Measurements from ENCODE around the gene TSPEAR. TPM values are rescaled to one million over a fixed set of nuclear protein-coding genes. Genes with fewer than 3 reads are reported as not detected.
"Not testable (repeated sequence)": the region's sequence is repeated elsewhere in the genome, so short reads cannot be mapped to it uniquely, and the experiment has no call there.

TSPEAR gene
- total RNA-seq, 1 donor from 2014 or later: not detected

- H3K36me3 Mint-ChIP-seq (ENCODE audit: insufficient read depth): peaks cover 1% of the 10 kb centered on the region
- no peak within 1 kb of the TSS for H3K4me3 Mint-ChIP-seq (ENCODE audit: low read depth)
- H3K27ac Mint-ChIP-seq: no peak within 1 kb of the TSS
- H3K9me3 Mint-ChIP-seq (ENCODE audit: low read depth): peaks cover 21% of the 10 kb centered on the region
- H3K27me3 Mint-ChIP-seq: peaks cover 11% of the 10 kb centered on the region
- H3K4me1 Mint-ChIP-seq (ENCODE audit: low read depth): no peaks in the 10 kb centered on the region
- no peak for DNase-seq (ENCODE audit: low spot score, unreplicated experiment)
- TF ChIP-seq, protein P1, sequence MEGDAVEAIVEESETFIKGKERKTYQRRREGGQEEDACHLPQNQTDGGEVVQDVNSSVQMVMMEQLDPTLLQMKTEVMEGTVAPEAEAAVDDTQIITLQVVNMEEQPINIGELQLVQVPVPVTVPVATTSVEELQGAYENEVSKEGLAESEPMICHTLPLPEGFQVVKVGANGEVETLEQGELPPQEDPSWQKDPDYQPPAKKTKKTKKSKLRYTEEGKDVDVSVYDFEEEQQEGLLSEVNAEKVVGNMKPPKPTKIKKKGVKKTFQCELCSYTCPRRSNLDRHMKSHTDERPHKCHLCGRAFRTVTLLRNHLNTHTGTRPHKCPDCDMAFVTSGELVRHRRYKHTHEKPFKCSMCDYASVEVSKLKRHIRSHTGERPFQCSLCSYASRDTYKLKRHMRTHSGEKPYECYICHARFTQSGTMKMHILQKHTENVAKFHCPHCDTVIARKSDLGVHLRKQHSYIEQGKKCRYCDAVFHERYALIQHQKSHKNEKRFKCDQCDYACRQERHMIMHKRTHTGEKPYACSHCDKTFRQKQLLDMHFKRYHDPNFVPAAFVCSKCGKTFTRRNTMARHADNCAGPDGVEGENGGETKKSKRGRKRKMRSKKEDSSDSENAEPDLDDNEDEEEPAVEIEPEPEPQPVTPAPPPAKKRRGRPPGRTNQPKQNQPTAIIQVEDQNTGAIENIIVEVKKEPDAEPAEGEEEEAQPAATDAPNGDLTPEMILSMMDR (IDR thresholded peaks at IDR 0.05; ENCODE audit: unreplicated experiment): no peak
Observed at GRCh38 chr21:44612029-44612486, 99.3 kb downstream of the TSPEAR start, which contains the start of gene KRTAP10-8. Gene KRTAP10-8, plus strand, starts transcription at chr21:44612079. Its CDS starts 22 bp downstream, at chr21:44612101.

DNA sequence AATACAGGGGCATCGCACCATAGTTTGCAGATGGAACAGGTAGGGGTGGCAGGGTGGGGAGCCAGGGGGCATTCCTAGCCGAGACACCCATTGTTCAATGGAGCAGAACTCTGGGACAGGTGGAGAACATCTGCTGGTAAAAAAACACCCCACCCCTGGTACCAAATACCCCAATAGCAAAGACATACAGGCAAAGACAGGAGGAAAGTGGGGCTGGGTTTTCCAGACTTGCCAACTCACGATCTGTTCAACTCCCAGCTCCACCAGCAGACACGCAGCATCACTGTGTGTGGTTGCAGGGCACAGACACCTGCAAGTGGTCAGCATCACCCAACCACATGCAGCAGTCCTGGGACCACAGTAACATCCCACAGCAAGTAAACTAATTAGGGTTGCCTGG lies 99.8 kb downstream of the TSPEAR start:
- Mint-ChIP-seq H3K27ac (no peak overlapping the region), H3K4me1 (ENCODE audit: low read depth) (no peaks in the 10 kb centered on the region), H3K36me3 (ENCODE audit: insufficient read depth) (peaks cover 1% of the 10 kb centered on the region), H3K27me3 (peaks cover 11% of the 10 kb centered on the region), H3K4me3 (ENCODE audit: low read depth) (no peak overlapping the region), H3K9me3 (ENCODE audit: low read depth) (peaks cover 21% of the 10 kb centered on the region)
- TF ChIP-seq, protein P1 (IDR thresholded peaks at IDR 0.05; ENCODE audit: unreplicated experiment): no peak
- DNase-seq (ENCODE audit: low spot score, unreplicated experiment): no peak

DNA sequence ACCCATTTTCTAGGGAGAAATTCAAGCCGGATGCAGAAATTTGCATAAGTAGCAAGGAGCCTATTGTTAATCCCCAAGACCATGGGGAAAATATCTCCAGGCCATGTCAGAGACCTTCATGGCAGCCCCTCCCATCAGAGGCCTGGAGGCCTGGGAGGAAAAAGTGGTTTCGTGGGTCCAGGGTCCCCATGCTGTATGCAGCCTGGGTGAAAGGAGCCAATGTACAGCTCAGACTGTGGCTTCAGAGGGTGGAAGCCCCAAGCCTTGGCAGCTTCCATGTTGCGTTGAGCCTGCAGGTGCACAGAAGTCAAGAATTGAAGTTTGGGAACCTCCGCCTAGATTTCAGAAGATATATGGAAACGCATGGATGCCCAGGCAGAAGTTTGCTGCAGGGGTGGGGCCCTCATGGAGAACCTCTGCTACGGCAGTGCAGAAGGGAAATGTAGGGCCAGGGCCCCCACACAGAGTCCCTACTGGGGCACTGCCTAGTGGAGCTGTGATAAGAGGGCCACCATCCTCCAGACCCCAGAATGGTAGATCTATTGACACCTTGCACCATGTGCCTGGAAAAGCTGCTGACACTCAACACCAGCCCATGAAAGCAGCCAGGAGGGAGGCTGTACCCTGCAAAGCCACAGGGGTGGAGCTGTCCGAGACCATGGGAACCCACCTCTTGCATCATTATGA lies 101.1 kb downstream of the TSPEAR start:
- Mint-ChIP-seq H3K9me3 (ENCODE audit: low read depth) (peaks cover 21% of the 10 kb centered on the region), H3K27me3 (peaks cover 15% of the 10 kb centered on the region)
- not testable (repeated sequence) for H3K36me3 Mint-ChIP-seq (ENCODE audit: insufficient read depth); H3K27ac Mint-ChIP-seq; H3K4me3 Mint-ChIP-seq (ENCODE audit: low read depth); H3K4me1 Mint-ChIP-seq (ENCODE audit: low read depth); DNase-seq (ENCODE audit: low spot score, unreplicated experiment)

GRCh38 chr21:44609193-44609592 lies 102.2 kb downstream of the TSPEAR start:
- Mint-ChIP-seq H3K4me1 (ENCODE audit: low read depth) (no peaks in the 10 kb centered on the region), H3K9me3 (ENCODE audit: low read depth) (peaks cover 27% of the 10 kb centered on the region), H3K36me3 (ENCODE audit: insufficient read depth) (peaks cover 1% of the 10 kb centered on the region), H3K27ac (no peak overlapping the region), H3K4me3 (ENCODE audit: low read depth) (no peak overlapping the region), H3K27me3 (peaks cover 11% of the 10 kb centered on the region)
- DNase-seq (ENCODE audit: low spot score, unreplicated experiment): no peak
- TF ChIP-seq, protein P1 (IDR thresholded peaks at IDR 0.05; ENCODE audit: unreplicated experiment): no peak

DNA sequence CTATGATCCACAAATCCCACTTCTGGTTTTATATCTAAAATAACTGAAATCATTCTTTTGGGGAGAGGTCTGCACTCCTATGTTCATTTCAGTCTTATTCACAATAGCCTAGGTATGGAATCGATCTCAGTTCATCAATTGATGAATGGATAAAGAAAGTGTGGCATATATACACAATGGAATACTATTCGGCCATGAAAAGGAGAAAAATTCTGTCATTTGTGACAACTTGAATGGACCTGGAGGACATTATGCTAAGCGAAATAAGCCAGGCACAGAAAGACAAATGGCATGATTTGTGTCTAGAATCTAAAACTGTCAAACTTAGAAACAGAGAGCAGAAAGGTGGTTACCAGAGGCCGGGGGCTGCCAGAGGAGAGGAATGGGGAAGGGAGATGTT lies 104.9 kb downstream of the TSPEAR start:
- Mint-ChIP-seq H3K4me1 (ENCODE audit: low read depth) (no peaks in the 10 kb centered on the region), H3K9me3 (ENCODE audit: low read depth) (peaks cover 29% of the 10 kb centered on the region), H3K36me3 (ENCODE audit: insufficient read depth) (no peaks in the 10 kb centered on the region), H3K4me3 (ENCODE audit: low read depth) (no peak overlapping the region), H3K27me3 (peaks cover 10% of the 10 kb centered on the region), H3K27ac (no peak overlapping the region)
- TF ChIP-seq, protein P1 (IDR thresholded peaks at IDR 0.05; ENCODE audit: unreplicated experiment): no peak
- DNase-seq (ENCODE audit: low spot score, unreplicated experiment): no peak

- H3K27ac Mint-ChIP-seq: no peak overlapping the region
Observed at GRCh38 chr21:44603911-44604310, 107.5 kb downstream of the TSPEAR start.

More at GRCh38 chr21:44603911-44604310, 107.5 kb downstream of the TSPEAR start:
- DNase-seq (ENCODE audit: low spot score, unreplicated experiment): no peak
- no peaks in the 10 kb centered on the region for H3K36me3 Mint-ChIP-seq (ENCODE audit: insufficient read depth)
- H3K9me3 Mint-ChIP-seq (ENCODE audit: low read depth): peaks cover 11% of the 10 kb centered on the region
- H3K27me3 Mint-ChIP-seq: peaks cover 8% of the 10 kb centered on the region
- TF ChIP-seq, protein P1 (IDR thresholded peaks at IDR 0.05; ENCODE audit: unreplicated experiment): no peak
- no peak overlapping the region for H3K4me3 Mint-ChIP-seq (ENCODE audit: low read depth)
- H3K4me1 Mint-ChIP-seq (ENCODE audit: low read depth): no peaks in the 10 kb centered on the region
